GM21528 (cell line): ENCODE data around the gene SMCO2.

Experiments
- ATAC-seq: cut with Tn5 transposase; IDR thresholded peaks from one replicate; pipeline ENCODE4 v1.9.1; 2021; ENCODE audit warnings: mild to moderate bottlenecking, moderate library complexity; ENCODE audit not compliant: unreplicated experiment, low FRiP score

Gene SMCO2

DNA sequence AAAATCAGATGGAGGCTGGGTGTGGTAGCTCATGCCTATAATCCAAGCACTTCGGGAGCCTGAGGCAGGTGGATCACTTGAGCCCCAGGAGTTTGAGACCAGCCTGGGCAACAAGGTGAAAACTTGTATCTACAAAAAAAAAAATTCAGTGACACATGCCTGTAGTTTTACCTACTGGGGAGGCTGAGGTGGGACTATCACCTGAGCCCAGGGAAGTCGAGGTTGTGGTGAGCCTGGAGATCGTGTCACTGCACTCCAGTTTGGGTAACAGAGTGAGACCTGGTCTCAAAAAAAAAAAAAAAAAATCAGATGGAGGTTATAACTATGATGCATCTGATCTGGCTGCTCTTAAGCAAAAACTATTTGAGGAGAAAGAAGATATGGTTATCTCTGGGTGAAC is 50.9 kb downstream of the SMCO2 start:
- no peak for ATAC-seq

GRCh38 chr12:27498149-27498548 is 51.6 kb downstream of the SMCO2 start:
- ATAC-seq = no peak

DNA sequence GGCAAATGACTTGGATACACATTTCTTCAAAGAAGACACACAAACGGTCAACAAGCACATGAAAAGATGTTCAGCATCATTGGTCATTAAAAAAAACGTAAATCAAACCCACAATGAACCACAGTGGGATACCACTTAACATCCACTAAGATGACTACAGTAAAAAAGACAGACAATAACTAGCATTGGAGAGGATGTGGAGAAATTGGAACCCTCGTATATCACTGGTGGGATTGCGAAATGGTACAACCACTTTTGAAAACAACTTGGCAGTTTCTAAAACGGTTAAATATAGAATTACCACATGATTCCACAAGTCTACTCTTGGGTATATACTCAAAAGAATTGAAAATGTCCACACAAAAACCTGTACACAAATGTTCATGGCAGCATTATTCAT is 52.2 kb downstream of the SMCO2 start:
- no peak for ATAC-seq

GRCh38 chr12:27499377-27499776 is 52.8 kb downstream of the SMCO2 start:
- no peak for ATAC-seq

DNA sequence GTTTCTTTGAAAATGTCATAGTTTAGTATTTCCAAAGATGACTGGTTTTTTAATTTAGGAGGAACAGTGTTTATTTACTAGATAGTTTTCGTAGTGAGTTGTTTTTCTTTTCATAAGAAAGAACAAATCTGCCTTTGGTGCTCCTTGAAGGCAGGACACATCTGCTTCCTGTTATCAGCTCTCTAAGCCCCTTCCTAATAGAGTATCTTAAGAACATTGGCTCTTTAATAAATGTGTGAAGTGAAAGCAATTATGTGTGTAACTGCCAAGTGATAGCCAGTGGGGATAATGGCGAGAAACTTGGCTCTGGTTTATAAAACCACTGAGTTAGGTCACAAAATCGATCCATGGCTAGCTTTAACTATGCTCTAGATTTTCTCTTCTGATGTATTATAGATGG is 54.0 kb downstream of the SMCO2 start:
- no peak for ATAC-seq

DNA sequence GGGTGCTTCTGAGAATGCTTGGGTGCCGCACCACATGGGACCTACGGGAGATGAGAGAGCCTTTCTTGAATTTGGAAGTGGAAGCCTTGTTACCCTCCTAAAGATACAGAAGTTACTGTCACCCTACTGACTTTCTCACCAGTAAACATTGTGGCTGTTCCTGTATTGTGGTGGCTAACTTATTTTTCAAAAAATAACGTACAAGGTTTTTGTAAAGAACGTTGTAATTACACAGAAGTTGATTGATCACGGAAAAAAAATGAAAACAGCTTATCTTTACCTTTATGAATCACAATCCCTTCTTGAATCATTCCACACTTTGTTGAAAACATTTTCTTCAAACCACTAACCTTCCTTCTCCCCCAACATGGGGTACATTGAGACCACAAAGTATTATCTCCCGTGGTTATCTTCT is 55.5 kb downstream of the SMCO2 start:
- ATAC-seq = no peak

DNA sequence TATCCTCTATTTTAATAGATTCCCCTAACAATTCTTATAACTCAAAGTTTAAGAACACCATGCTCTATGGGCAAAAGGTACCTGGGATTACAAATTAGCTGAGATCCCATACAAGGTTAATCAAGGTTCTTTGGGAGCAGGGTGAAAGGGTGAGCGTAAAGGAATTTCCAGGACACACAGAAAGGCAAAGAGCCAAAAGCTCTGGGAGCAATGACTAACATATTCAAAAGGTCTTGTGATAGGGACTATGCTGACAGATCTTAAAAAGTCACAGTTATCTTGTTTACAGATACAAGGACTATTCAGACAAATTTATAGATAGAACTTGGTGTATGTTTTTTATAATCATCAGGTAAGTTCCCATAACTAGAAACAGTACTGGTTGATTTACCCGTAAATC is 58.0 kb downstream of the SMCO2 start:
- no peak for ATAC-seq

GRCh38 chr12:27505109-27505508 is 58.6 kb downstream of the SMCO2 start:
- ATAC-seq = no peak

GRCh38 chr12:27505761-27506160 is 59.2 kb downstream of the SMCO2 start:
- no peak for ATAC-seq

- ATAC-seq = no peak
These were observed 60.2 kb downstream of the SMCO2 start for GRCh38 chr12:27506645-27507189.

DNA sequence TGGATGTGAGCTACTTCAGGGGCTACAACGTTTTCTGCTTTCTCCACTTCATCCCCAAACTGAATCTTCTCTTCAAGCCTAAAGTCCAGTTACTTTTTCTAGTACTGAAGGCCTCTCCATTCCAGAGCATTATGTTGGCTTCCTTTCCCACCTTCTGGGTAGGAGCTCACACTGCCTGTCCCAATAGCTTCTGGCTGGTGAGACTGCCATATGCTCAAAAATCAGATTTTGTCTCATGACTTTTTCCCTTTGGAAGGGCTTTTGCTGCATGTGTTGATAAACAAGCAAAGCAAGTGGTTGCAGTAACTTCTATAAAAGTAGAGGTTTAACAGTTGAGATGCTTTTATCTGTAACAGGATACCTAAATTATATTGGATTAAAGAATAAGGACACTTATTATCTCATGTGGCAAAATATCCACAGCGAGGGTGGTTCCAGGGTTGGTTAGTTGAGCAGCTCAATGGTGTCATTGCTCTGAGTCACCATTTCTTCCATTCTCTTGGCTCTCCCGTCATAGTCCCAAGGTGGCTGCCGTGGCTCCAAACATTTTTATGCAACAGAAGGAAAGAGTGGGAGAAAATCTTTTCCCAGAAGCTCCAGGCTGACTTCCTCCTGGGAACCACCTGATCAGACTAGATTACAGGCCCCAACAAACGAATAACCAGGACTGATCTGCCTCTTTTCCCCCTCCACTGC is 62.3 kb downstream of the SMCO2 start:
- no peak for ATAC-seq

GRCh38 chr12:27511031-27511722 is 64.6 kb downstream of the SMCO2 start:
- no peak for ATAC-seq

DNA sequence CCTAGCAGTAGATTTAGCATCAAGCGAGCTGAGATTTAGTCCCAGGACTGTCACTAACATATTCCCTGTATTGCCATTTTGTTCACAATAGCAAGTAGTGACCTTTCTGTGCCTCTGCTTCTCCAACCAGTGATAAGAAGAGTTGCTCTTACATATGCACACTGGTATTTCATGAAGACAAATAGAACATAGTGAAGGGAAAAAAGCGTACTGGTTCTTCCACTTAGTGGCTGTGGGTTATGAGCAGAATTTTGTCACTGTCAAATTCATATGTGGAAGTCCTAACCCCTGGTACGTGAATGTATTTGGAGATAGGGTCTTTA is 65.1 kb downstream of the SMCO2 start:
- no peak for ATAC-seq

DNA sequence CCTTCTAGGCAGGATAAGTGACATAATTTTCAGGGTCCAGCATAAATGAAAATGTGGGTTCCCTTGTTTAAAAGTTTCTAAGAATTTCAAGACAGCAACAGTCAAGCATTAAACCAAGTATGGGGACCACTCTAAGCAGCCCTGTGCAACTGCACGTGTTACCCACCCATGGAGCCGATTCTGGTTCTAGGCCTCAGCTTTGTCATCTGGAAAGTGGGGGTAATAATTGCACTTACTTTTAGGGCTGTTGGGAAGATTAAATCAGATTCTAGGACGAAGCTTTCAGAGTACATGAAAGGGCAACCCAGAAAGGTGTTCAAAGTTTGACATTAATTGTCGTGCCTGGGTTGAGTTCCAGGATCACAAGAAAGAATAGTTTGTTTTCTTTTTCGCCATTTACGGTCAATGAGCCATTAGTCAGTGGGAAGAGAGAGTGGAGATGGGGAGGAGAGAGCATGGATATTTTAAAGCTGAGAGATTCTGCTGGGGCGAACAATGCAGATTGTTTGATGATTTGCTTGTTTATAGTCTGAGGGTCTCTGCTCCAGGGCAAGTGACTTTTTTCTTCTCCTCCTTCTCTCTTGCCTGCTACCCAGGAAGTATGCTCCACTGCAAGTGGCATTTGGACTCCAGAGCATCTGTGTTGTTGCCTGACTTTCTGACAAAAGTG is 66.8 kb downstream of the SMCO2 start:
- no peak for ATAC-seq

DNA sequence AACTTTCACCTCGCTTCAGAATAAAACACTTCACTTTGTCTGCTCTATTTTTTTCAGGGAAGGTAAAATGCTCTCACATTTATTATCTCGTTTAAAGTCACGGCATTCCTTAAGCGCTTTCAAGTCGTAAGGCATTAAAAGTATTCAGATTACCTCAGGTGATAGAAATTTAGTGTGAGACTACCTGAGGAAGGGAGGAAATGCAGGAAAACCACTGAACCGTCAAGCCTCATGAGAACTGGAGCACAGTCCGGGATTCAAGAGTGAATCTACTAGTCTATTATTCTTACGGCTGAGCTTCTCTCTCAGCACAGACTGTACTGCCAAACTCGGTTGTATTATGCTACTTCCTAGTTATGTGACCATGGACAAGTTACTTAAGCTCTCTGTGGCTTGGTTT is 69.1 kb downstream of the SMCO2 start:
- ATAC-seq = no peak

GRCh38 chr12:27516625-27517024 is 70.1 kb downstream of the SMCO2 start:
- ATAC-seq = no peak

GRCh38 chr12:27517546-27517945 is 71.0 kb downstream of the SMCO2 start:
- ATAC-seq = no peak

GRCh38 chr12:27517961-27518665 is 71.6 kb downstream of the SMCO2 start:
- ATAC-seq = no peak

DNA sequence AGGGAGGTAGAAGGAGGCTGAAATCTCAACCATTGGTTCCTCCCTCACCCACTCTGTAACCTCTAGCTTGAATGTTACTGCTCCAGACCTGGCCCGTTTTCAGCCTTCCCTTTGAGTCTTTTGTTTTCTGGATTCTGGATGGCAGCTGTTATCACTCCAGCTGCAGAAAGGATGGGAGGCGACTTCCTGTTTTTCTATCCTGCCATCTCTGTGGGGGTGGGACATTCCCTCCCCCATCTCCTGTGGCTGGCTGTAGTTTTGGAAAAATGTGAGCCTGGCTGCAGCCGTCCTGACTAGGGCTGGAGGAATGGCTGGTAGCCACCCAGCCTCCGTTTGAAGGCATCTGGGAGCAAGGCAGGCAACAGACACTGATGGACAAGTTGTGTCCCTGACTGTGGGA is 74.5 kb downstream of the SMCO2 start:
- ATAC-seq = no peak

DNA sequence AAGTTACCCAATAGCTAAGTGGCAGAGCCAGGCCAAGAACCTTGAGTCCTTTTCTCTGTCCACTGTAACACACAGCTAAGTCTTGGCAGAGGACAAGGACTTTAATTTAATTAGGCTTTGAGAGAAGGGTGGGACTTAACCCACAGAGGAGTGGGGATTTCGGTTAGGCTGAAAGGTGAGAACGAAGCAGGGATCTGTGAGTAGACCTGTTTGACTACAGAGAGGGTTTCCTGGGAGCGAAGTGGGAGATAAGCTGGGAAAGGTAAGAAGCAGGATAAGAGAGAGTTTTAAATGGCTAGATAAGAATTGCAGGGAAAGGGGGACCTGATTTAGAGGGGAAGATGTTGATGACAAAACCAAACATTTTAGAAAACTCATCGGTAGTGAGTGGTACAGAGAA is 75.4 kb downstream of the SMCO2 start:
- no peak for ATAC-seq

- ATAC-seq = no peak
These were observed 76.7 kb downstream of the SMCO2 start for GRCh38 chr12:27523305-27523641.
